Brain microvascular endothelial cell (primary cell): ENCODE data around the gene WDFY1.

ENCODE experiments used
- DNase-seq: peaks from one replicate; pipeline ENCODE4 v3.0.0-alpha.2; 2020
- H3K27ac ChIP-seq: fragments of 250-450 bp; sonication (Bioruptor Pico); 2 replicates; pipeline ENCODE4 v1.5.1; 2020; ENCODE audit warnings: mild to moderate bottlenecking, moderate library complexity
- H3K27me3 ChIP-seq: fragments of 250-450 bp; sonication (Bioruptor Pico); replicated peaks from 2 replicates; pipeline ENCODE4 v1.5.1; 2020; ENCODE audit warnings: mild to moderate bottlenecking
- H3K36me3 ChIP-seq: fragments of 250-450 bp; sonication (Bioruptor Pico); replicated peaks from 2 replicates; pipeline ENCODE4 v1.5.1; 2020; ENCODE audit warnings: mild to moderate bottlenecking
- H3K4me3 ChIP-seq: 2 replicates; pipeline ENCODE4 v1.5.1; 2011; ENCODE audit warnings: low read depth, mild to moderate bottlenecking, control low read depth, low read length, moderate library complexity
- CTCF ChIP-seq: IDR thresholded peaks from 2 replicates; pipeline ENCODE4 v1.5.1; 2011; ENCODE audit warnings: low read depth, mild to moderate bottlenecking, moderate library complexity, low read length, control low read depth, inconsistent platforms; ENCODE audit errors: missing control alignments
- in situ Hi-C: cut with HindIII; loops from 2 replicates; pipeline ENCODE4 v1.10.0; 2017; ENCODE audit warnings: low sequenced_read_pairs, low pct_ligation_motif_present

Gene WDFY1

GRCh38 chr2:223901311-223901710, 43.8 kb downstream of the WDFY1 start:
- DNase-seq: no peak
- in situ Hi-C loops: no loop called here
- no peak overlapping the region for H3K27ac ChIP-seq
- TF ChIP-seq CTCF: no peak
- peaks cover 15% of the 10 kb centered on the region for H3K36me3 ChIP-seq
- H3K27me3 ChIP-seq: no peaks in the 10 kb centered on the region
- H3K4me3 ChIP-seq: no peak overlapping the region

GRCh38 chr2:223900531-223900930, 44.6 kb downstream of the WDFY1 start:
- Histone ChIP-seq H3K27ac (no peak overlapping the region), H3K36me3 (peaks cover 15% of the 10 kb centered on the region), H3K4me3 (no peak overlapping the region), H3K27me3 (no peaks in the 10 kb centered on the region)
- in situ Hi-C loops: no loop called here
- DNase-seq: no peak
- TF ChIP-seq CTCF: no peak

GRCh38 chr2:223900066-223900465, 45.1 kb downstream of the WDFY1 start:
- Histone ChIP-seq H3K36me3 (peaks cover 12% of the 10 kb centered on the region), H3K4me3 (no peak overlapping the region), H3K27ac (no peak overlapping the region), H3K27me3 (no peaks in the 10 kb centered on the region)
- TF ChIP-seq CTCF: no peak
- in situ Hi-C loops: no loop called here
- no peak for DNase-seq

- H3K27me3 ChIP-seq: no peaks in the 10 kb centered on the region
- TF ChIP-seq CTCF: no peak
- in situ Hi-C loops: no loop called here
- no peak overlapping the region for H3K4me3 ChIP-seq
- H3K27ac ChIP-seq: no peak overlapping the region
- DNase-seq: no peak
- H3K36me3 ChIP-seq: peaks cover 22% of the 10 kb centered on the region
Measured at GRCh38 chr2:223897669-223898330, 47.3 kb downstream of the WDFY1 start.

- in situ Hi-C loops: no loop called here
- Histone ChIP-seq H3K27me3 (no peaks in the 10 kb centered on the region), H3K4me3 (no peak overlapping the region), H3K27ac (peak overlapping the region; percentile 6), H3K36me3 (peaks cover 22% of the 10 kb centered on the region)
- peak; percentile 25 for DNase-seq
- TF ChIP-seq CTCF: no peak
Measured at GRCh38 chr2:223896833-223897311, 48.3 kb downstream of the WDFY1 start.

- H3K4me3 ChIP-seq: no peak overlapping the region
- no peak for TF ChIP-seq CTCF
Measured at GRCh38 chr2:223894968-223895367, 50.2 kb downstream of the WDFY1 start.

More at GRCh38 chr2:223894968-223895367, 50.2 kb downstream of the WDFY1 start:
- H3K27me3 ChIP-seq: no peaks in the 10 kb centered on the region
- H3K27ac ChIP-seq: no peak overlapping the region
- DNase-seq: no peak
- H3K36me3 ChIP-seq: peaks cover 16% of the 10 kb centered on the region
- in situ Hi-C loops: no loop called here
